ENCODE measurements around the gene TBC1D8. TPM values are rescaled to one million over a fixed set of nuclear protein-coding genes. Genes with fewer than 3 reads are reported as not detected.

Gene TBC1D8
- total and polyA plus RNA-seq, 2 of the 8 experiments (the other 6 are each of a cell fraction or from before 2014, with no cell fraction given), result 20.8 to 21.8 TPM

- WGBS, 2 experiments (ENCODE audit: extremely low coverage in 1 of 2, insufficient coverage in 1 of 2, insufficient read length in 1 of 2, insufficient replicate concordance in 2 of 2, low coverage in 1 of 2, low lambda C conversion rate in 2 of 2, missing lambda C conversion rate in 1 of 2), result 98% methylated on average over 3 of the region's 3 CpGs; no CpG with 5 or more reads in 1 of the 2 experiments
- Histone ChIP-seq H3K27ac (ENCODE audit: low read depth, low read length) (no peak overlapping the region), H2BK15ac (ENCODE audit: low read length) (no peak overlapping the region)
These were observed 161.5 kb downstream of the TBC1D8 start for GRCh38 chr2:100989666-100990065.

More at GRCh38 chr2:100989666-100990065, 161.5 kb downstream of the TBC1D8 start:
- Histone ChIP-seq H3K4me3 (ENCODE audit: extremely low read depth in 1 of 4, insufficient read depth in 2 of 4, low read depth in 3 of 4, low read length in 4 of 4) (no peak overlapping the region), H4K91ac (replicated peaks; ENCODE audit: insufficient read length, low read length) (no peak overlapping the region), H3K4me1 (replicated peaks in 1 of 4; ENCODE audit: control insufficient read depth in 3 of 4, insufficient read depth in 4 of 4, low read length in 3 of 4) (peaks cover 0 to 2% (median under 1%) of the 10 kb centered on the region in 4 experiments; a peak in 2 of 7 replicates), H3K4me2 (ENCODE audit: insufficient read depth in 1 of 2, low read depth in 2 of 2, low read length in 2 of 2) (no peak overlapping the region), H3K36me3 (ENCODE audit: control insufficient read depth in 2 of 4, insufficient read depth in 4 of 4, low read length in 3 of 4) (no peaks in the 10 kb centered on the region), H3K79me2 (ENCODE audit: control insufficient read depth in 1 of 2, insufficient read depth in 2 of 2, low read length in 2 of 2) (no peaks in the 10 kb centered on the region), H3K4ac (replicated peaks; ENCODE audit: insufficient read length, low read depth, low read length) (no peak overlapping the region), H4K20me1 (replicated peaks in 1 of 2; ENCODE audit: control insufficient read depth in 1 of 2, insufficient read depth in 2 of 2, low read length in 2 of 2) (no peaks in the 10 kb centered on the region), H3K18ac (ENCODE audit: extremely low read depth, low read length) (no peak overlapping the region), H3K23me2 (ENCODE audit: low read depth, low read length) (no peaks in the 10 kb centered on the region; the same call in 1 of the 2 replicates), H3K23ac (ENCODE audit: insufficient read length) (no peak overlapping the region), H3K79me1 (ENCODE audit: low read depth, low read length) (no peaks in the 10 kb centered on the region), H3K14ac (ENCODE audit: insufficient read length) (no peak overlapping the region), H4K8ac (ENCODE audit: extremely low read depth, insufficient read depth, low read length) (no peak overlapping the region), H2AK5ac (ENCODE audit: low read depth, low read length) (no peak overlapping the region), H2BK5ac (ENCODE audit: low read depth, low read length) (no peak overlapping the region), H2BK20ac (ENCODE audit: low read length) (no peak overlapping the region), H4K5ac (ENCODE audit: insufficient read length, low read depth, low read length) (no peak overlapping the region), H3K56ac (replicated peaks; ENCODE audit: insufficient read length, low read depth, low read length) (no peak overlapping the region), H2AFZ (ENCODE audit: low read length) (no peak overlapping the region), H2BK120ac (replicated peaks; ENCODE audit: low read depth, low read length) (no peak overlapping the region), H3K9me3 (ENCODE audit: insufficient read depth in 2 of 2, low read depth in 1 of 2, low read length in 1 of 2) (no peaks in the 10 kb centered on the region), H3K9ac (replicated peaks in 1 of 4; ENCODE audit: extremely low read depth in 1 of 4, low read depth in 3 of 4, low read length in 3 of 4) (no peak overlapping the region), H2BK12ac (ENCODE audit: low read depth, low read length) (no peak overlapping the region), H3K27me3 (replicated peaks in 1 of 4; ENCODE audit: control insufficient read depth in 3 of 4, extremely low read depth in 1 of 4, insufficient read depth in 3 of 4, low read length in 3 of 4) (no peaks in the 10 kb centered on the region)
- ChIA-PET CTCF (ENCODE audit: partially characterized antibody) (interaction anchor here (0.8 to 2.7 kb wide), 5 partner anchors 13 to 395 kb away, joined by 3 to 14 read pairs (median 4); no protein-coding TSS in a partner anchor), POLR2A (ENCODE audit: partially characterized antibody) (interaction anchor here (7.0 kb wide), 1 partner anchor 15 kb away, joined by 63 read pairs; the partner anchor contains the start of gene RPL31)
- DNase-seq (ENCODE audit: low read depth in 1 of 2, low spot score in 2 of 2), result no peak
- no peak for TF ChIP-seq SIN3A (conservative IDR thresholded peaks at IDR 0.05 in 1 of 2, IDR thresholded peaks at IDR 0.05 in 1 of 2; ENCODE audit: low read depth in 1 of 2, low read length in 2 of 2)
- TF ChIP-seq CTBP2 (IDR thresholded peaks at IDR 0.05; ENCODE audit: borderline replicate concordance, insufficient read depth, insufficient read length, low read length), result no peak
- TF ChIP-seq SIRT6 (IDR thresholded peaks at IDR 0.05; ENCODE audit: low read length), result no peak
- TF ChIP-seq E2F6 (IDR thresholded peaks at IDR 0.05), result no peak
- no peak for TF ChIP-seq ZNF274 (IDR thresholded peaks at IDR 0.05; ENCODE audit: borderline replicate concordance, extremely low read depth, low read length)
- TF ChIP-seq SIX5 (IDR thresholded peaks at IDR 0.05; ENCODE audit: low read depth, low read length), result no peak
- TF ChIP-seq SP1 (IDR thresholded peaks at IDR 0.05; ENCODE audit: low read depth, low read length), result no peak
- no peak for TF ChIP-seq CEBPB (IDR thresholded peaks at IDR 0.05; ENCODE audit: low read depth, low read length)
- no peak for TF ChIP-seq MAX (IDR thresholded peaks at IDR 0.05)
- TF ChIP-seq MAFK (IDR thresholded peaks at IDR 0.05; ENCODE audit: low read depth, low read length), result no peak
- no peak for FAIRE-seq
